GM13977 (cell line): ENCODE results near the gene SPINK8.

Source experiments
- DNase-seq: peaks from one replicate; pipeline ENCODE4 v3.0.0; 2012; ENCODE audit warnings: low spot score
- CTCF ChIP-seq: IDR thresholded peaks from 2 replicates; pipeline ENCODE4 v1.5.1; 2012; ENCODE audit warnings: mild to moderate bottlenecking, control low read depth; ENCODE audit not compliant: insufficient read depth; ENCODE audit errors: extremely low read depth, missing control alignments
- in situ Hi-C: fragments of 300-500 bp; cut with MboI; formaldehyde crosslinking; loops from one replicate; pipeline ENCODE4 v1.12.0; 2022; ENCODE audit warnings: low sequenced_read_pairs, low pct_unique_long_range_greater_than_20kb, mixed read lengths, inconsistent platforms; ENCODE audit not compliant: unreplicated experiment

SPINK8 gene

GRCh38 chr3:48303021-48303420 is 30.4 kb downstream of the SPINK8 start:
- no peak for TF ChIP-seq CTCF
- DNase-seq, result no peak
- in situ Hi-C loops, result no loop called here

DNA sequence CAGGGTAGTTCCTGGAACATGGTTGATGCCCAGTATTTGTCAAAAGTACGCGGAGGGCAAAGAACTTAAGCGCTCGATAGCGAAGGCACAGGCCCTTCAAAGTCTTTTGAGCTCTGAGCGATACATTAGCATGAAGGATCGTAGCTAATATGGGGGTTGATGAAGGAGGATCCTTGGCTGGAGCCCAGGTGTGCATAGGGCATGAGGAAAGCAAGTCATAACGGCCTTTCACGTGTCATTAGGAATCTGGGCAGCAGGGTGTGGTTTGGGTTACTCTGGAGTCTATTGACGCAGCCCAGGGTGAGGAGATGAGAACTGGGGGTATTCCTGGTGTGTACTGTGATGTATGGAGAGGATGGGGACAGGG is 31.7 kb downstream of the SPINK8 start:
- in situ Hi-C loops, result no loop called here
- TF ChIP-seq CTCF, result no peak
- DNase-seq, result peak; percentile 37

DNA sequence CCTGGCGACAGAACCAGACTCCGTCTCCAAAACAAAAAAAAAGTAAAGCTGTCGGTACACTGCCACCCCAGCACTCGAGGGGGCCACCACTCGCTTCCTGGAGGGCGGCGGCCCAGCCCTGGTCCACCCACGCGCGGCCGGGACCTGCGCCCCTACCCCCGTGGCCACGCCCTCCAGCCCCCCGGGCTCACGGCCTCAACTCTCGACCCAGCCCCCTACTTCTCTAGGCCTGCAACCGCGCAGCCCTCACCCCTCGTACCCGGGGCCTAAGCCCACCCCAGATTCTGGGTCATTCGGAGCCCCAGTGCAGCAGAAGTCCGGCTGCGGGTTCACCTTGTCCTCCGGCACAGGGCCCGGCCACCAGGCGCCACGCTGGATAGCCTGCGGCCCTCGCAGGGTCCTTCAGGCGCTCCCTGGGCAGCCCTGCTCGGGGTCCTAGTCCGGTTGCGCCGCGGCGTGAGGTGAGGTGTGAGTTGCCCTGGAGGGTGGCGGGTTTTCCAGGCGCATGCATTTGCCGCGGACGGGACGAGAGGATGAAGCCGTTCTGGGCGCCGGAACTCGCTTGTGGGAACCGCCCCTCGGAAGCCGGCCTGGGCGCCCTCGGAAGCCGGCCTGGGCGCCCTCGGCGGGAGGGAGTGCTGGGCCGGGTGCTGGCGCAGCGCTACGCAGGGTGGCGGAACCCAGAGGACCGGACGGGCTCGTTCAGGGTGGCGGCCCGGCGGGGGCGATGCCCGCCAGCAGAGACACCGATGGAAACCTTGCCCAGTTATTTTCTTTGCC is 32.3 kb downstream of the SPINK8 start, which contains the start of gene NME6:
Gene NME6, minus strand, starts transcription at position 348 of the 780 bp plus-strand sequence.
- DNase-seq, result peak; percentile 93
- TF ChIP-seq CTCF, result no peak
- in situ Hi-C loops, result no loop called here

- peak; percentile 0 for TF ChIP-seq CTCF
- DNase-seq, result peak; percentile 66
- in situ Hi-C loops, result no loop called here
Measured at GRCh38 chr3:48299746-48300712, 33.4 kb downstream of the SPINK8 start.

GRCh38 chr3:48297111-48297810 is 36.2 kb downstream of the SPINK8 start:
- TF ChIP-seq CTCF, result no peak
- DNase-seq, result no peak
- in situ Hi-C loops, result no loop called here

GRCh38 chr3:48296699-48297098 is 36.8 kb downstream of the SPINK8 start:
- no peak for TF ChIP-seq CTCF
- no peak for DNase-seq
- in situ Hi-C loops, result no loop called here
